Activated CD4-positive, alpha-beta T cell treated with anti-CD3 and anti-CD28 coated beads, Interleukin-2, amount 50 U/mL, for 16 hours (primary cell): ENCODE data around the gene MLKL.

ENCODE experiments used
- DNase-seq: peaks from one replicate; pipeline ENCODE4 v3.0.0-alpha.2; 2020

Gene MLKL

DNA sequence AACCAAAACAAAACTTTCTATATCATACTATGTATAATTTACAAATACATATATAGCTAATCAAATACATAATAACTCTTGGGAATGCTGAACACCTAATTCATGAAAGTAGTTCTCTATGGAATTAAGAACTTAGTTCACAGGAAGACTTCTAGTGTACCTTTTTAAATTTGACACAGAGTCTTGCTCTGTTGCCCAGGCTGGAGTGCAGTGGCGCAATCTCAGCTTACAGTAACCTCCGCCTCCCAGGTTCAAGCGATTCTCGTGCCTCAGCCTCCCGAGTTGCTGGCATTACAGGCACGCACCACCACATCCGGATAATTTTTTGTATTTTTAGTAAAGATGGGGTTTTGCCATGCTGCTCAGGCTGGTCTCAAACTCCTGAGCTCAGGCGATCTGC is 58.7 kb downstream of the MLKL start:
- DNase-seq, result no peak

DNA sequence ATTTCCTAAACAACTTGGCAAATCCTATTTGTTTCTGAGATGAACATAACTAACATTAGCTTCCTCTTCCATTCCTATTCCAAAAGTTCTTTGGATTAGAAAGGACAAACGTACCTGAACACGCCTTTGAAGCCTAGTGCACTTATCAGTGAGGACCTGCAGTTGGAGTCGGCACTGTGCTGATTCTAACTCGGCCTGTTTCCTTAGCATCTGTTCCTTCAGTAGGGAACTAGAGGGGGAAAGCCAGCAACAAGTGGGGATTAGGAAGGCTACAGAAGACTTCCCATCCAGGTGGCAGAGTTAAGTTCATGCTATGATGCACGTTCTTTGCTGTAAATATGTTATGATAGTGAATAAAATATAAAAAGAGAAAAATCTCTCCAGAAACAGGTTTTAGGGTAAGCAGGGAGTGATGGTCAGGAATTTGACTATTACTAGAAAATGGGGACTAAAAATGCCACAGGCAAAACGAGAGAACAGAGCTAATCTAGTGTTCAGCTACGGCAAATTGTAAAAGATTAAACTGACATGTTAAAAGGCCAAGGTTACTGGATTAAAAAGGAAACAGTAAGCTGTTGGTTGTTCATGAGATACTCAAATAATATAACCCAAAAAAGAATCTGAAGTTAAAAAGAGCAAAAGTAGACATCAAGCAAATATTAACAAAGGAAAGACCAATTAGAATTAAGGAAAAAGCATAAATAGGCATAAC is 62.8 kb downstream of the MLKL start:
- DNase-seq, result no peak

DNA sequence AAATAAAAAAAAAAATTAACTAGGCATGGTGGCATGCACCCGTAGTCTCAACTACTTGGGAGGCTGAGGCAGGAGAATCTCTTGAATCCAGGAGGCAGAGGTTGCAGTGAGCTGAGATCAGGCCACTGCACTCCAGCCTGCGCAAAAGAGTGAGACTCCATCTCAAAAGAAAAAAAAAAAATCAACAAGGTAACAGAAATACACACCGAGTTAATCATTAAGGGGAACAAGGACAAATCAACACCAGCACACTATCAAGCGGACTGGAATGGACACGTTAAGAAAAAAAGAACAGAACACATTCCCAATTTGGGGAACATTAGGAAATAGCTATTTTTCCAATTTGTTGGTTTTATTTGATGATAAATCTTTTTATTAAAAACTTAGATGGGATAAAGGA is 65.4 kb downstream of the MLKL start:
- no peak for DNase-seq

DNA sequence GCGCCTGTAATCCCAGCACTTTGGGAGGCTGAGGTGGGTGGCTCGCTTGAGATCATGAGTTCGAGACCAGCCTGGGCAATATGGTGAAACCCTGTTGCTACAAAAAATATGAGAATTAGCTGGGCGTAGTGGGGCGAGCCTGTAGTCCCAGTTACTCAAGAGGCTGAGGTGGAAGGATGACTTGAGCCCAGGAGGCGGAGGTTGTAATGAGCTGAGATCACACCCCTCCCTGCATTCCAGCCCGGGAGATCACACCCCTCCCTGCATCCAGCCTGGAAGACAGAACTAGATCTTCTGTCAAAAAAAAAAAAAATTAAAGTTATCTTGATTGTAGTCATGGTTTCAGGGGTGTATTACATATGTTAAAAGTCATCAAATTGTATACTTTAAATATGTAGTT is 67.0 kb downstream of the MLKL start:
- DNase-seq, result no peak

- DNase-seq, result no peak
Measured at GRCh38 chr16:74627506-74628220, 73.0 kb downstream of the MLKL start.

GRCh38 chr16:74626741-74627416 is 73.8 kb downstream of the MLKL start:
- peak; percentile 34 for DNase-seq

GRCh38 chr16:74625500-74626350 is 74.9 kb downstream of the MLKL start:
- peak; percentile 29 for DNase-seq

DNA sequence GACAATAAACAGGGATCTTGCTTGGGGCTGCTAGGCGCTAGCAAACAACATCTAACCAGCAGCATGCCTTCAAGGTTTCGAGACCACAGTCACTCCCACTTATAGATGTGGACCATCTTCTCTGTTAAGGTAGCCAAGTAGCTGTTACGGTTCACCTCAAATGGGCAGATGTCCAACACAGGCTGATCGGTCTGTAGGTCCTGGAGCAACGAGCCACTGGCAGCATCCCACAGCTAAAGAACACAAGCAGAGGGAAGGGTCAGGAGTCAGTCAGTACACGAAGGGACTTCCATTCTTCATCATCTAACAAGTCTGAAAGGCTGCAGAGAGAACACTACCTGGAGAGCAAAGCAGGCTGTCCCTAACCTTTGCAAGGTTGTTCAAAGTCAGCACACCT is 76.8 kb downstream of the MLKL start:
- no peak for DNase-seq

GRCh38 chr16:74623214-74623838 is 77.3 kb downstream of the MLKL start:
- peak; percentile 44 for DNase-seq

- no peak for DNase-seq
Measured at GRCh38 chr16:74622005-74622404, 78.7 kb downstream of the MLKL start.
